GM19463 (cell line): ENCODE data around the gene NEK11.

Experiments used
- ATAC-seq: cut with Tn5 transposase; IDR thresholded peaks from one replicate; pipeline ENCODE4 v1.9.1; 2021; ENCODE audit warnings: mild to moderate bottlenecking, moderate library complexity; ENCODE audit not compliant: unreplicated experiment

NEK11 gene

DNA sequence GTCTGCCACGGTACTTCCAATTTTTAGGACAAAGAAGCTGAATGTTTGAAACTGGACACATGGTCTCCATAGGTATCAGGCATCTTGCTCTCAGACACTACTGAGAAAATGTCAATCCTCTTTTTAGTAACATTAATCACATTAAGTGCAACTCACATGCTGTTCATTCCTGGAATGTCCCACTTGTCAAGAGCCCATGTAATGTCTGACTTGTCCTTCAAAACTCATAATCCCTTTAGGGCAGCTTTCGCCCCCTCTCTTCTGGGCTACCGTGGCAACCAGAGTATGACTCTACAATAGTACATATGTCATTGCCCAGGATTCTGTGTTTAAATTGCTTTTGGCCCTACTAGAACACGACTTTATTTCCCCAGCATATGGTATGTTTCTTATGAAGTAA, 367.2 kb downstream of the NEK11 start:
- no peak for ATAC-seq

DNA sequence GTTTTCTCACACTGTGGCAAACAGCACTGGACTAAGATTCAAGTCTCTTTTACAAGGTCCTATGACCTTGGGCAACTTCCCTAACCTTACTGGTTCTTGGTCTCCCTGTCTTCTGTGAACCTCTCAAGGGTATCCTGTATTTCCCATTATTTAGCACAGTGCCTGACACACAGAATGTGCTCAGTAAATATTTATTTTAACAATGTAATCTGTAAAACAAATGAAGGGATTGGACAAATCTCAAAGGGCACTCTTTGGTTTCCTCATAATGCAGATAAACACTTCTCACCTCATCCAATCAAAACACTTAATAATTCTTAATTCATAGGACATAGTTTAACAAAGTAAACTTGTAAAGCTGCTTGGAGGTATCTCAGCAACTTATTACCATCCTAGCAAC, 367.7 kb downstream of the NEK11 start:
- ATAC-seq, result no peak

DNA sequence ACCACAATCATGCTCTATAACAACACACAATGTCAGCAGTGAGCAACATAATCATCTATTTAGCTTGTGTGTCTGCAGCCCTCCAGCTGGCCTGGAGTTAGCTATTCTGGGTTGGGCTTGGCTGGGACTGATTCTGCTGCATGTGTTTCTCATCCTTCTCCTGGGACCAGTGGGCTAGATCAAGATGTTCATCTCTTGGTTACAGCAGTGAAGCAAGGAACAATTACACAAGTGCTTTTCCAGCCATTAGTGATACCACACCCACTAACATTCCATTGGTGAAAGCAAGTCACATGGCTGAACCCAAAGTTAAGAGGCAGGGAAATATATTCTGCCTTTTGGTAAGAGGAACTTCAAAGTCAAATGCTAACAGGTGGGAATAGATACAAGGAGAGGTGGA, 369.5 kb downstream of the NEK11 start:
- ATAC-seq, result no peak

DNA sequence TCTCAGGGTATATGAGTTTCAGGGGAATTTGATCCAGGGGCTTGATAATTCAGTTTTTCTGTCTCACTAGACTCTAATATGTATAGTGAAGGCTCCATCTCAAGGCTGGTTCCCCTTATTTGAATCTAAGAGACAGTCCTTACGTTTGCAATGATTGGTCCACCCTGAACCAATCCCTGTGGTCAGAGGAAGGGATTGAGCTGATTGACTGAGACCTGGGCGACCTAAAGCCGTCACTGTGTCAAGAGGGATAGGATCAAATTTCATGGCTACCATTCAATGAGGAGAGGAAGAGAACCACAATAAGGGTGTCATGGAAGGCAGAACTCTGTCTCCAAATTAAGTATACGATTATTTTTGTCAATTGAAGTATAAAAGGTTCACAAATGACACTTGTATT, 371.2 kb downstream of the NEK11 start:
- no peak for ATAC-seq
